NB4 (cell line): ENCODE results near the gene SAMD4A.

Source experiments
- DNase-seq: peaks from one replicate; pipeline ENCODE4 v3.0.0; 2010; ENCODE audit warnings: low read depth
- H3K4me3 ChIP-seq: one replicate; pipeline ENCODE4 v1.5.1; 2011; ENCODE audit warnings: mild to moderate bottlenecking, low read depth, low read length, moderate library complexity
- MYC ChIP-seq: IDR thresholded peaks from 2 replicates; pipeline ENCODE4 v1.6.1; 2011; ENCODE audit warnings: low read depth, low read length
- POLR2A ChIP-seq: IDR thresholded peaks from 2 replicates; pipeline ENCODE4 v1.6.1; 2011; ENCODE audit warnings: mild to moderate bottlenecking; ENCODE audit not compliant: insufficient read length; ENCODE audit errors: extremely low read depth
- TF ChIP-seq, protein P1 (sequence below): IDR thresholded peaks from 2 replicates; pipeline ENCODE4 v1.6.1; 2011; ENCODE audit warnings: low read depth, low read length
- TF ChIP-seq, protein P2 (sequence below): IDR thresholded peaks from one replicate; pipeline ENCODE4 v1.5.1; 2012; ENCODE audit warnings: low read depth, low read length

The SAMD4A gene

DNA sequence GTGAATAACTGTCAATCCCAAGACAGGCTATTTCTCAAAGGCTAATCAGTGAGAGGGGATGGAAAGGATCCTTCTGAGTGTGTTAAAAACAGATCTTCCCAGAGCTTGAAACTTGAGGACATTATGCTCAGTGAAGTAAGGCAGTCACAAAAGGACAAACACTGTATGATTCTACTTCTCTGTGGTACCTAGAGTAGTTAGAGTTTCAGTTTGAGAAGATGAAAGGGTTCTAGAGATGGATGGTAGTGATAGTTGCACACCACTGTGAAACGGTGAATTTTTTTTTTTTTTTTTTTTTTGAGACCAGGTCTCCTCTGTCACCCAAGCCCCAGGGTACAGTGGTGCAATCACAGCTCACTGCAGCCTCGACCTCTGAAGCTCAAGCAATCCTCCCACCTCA lies 133.8 kb downstream of the SAMD4A start:
- TF ChIP-seq, protein P1, sequence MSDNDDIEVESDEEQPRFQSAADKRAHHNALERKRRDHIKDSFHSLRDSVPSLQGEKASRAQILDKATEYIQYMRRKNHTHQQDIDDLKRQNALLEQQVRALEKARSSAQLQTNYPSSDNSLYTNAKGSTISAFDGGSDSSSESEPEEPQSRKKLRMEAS, result no peak
- TF ChIP-seq POLR2A, result no peak
- TF ChIP-seq, protein P2, sequence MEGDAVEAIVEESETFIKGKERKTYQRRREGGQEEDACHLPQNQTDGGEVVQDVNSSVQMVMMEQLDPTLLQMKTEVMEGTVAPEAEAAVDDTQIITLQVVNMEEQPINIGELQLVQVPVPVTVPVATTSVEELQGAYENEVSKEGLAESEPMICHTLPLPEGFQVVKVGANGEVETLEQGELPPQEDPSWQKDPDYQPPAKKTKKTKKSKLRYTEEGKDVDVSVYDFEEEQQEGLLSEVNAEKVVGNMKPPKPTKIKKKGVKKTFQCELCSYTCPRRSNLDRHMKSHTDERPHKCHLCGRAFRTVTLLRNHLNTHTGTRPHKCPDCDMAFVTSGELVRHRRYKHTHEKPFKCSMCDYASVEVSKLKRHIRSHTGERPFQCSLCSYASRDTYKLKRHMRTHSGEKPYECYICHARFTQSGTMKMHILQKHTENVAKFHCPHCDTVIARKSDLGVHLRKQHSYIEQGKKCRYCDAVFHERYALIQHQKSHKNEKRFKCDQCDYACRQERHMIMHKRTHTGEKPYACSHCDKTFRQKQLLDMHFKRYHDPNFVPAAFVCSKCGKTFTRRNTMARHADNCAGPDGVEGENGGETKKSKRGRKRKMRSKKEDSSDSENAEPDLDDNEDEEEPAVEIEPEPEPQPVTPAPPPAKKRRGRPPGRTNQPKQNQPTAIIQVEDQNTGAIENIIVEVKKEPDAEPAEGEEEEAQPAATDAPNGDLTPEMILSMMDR, result no peak
- TF ChIP-seq MYC, result no peak

DNA sequence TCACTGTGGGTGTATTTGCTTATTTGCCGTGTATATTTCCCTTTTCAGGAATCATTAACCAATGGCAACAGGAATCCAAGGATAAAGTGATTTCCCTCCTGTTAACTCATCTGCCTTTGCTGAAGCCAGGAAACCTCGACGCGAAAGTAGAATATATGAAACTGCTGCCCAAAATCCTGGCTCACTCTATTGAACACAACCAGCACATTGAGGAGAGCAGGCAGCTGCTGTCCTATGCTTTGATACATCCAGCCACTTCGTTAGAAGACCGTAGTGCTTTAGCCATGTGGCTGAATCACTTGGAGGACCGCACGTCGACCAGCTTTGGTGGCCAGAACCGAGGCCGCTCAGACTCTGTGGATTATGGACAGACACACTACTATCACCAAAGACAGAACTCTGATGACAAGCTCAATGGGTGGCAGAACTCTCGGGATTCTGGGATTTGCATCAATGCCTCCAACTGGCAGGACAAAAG lies 135.1 kb downstream of the SAMD4A start:
- H3K4me3 ChIP-seq, result no peak overlapping the region
- TF ChIP-seq, protein P1, result no peak
- TF ChIP-seq, protein P2, result no peak
- TF ChIP-seq MYC, result no peak
- no peak for TF ChIP-seq POLR2A
- no peak for DNase-seq

More for the DNA sequence above, 133.8 kb downstream of the SAMD4A start:
- DNase-seq, result no peak
- H3K4me3 ChIP-seq, result no peak overlapping the region

DNA sequence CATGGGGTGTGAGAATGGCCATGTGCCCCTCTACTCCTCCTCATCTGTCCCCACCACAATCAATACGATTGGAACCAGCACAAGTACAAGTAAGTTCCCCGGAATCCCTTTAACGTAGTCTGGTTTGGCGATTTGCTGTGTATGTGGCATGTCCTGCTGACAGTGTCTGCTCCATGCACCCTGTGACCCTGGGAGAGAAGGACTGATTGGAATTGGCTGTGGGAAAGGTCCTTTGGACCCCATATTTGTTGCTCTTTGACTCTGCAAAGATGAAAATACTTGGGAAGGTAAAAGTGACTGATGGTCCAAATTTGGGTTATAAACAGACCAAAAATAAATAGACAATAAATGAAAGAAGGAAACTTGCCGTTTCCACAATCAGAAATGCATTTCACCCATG lies 135.6 kb downstream of the SAMD4A start:
- no peak for DNase-seq
- TF ChIP-seq POLR2A, result no peak
- TF ChIP-seq, protein P2, result no peak
- TF ChIP-seq, protein P1, result no peak

DNA sequence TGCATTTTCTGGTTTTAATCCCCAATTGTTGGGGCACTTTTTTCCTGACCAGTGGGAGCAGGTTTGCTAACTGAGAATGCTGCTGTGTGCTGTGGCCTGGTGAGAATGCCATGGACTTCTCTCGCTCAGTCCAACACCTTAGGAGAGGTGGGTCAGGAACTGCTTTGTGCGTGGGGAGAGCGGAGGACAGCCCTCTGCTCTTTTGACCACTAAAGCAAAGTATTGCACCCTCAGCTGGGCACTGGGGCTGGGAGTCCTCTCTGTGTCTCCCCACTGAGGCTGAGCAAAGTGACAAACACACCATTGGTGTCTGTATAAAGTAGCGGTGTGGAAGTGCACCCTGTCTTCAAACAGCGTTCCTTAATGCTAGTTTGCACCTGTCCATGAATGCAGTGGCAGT lies 136.2 kb downstream of the SAMD4A start:
- TF ChIP-seq, protein P1, result no peak
- DNase-seq, result no peak
- H3K4me3 ChIP-seq, result no peak overlapping the region

More for the DNA sequence above, 135.6 kb downstream of the SAMD4A start:
- H3K4me3 ChIP-seq, result no peak overlapping the region

DNA sequence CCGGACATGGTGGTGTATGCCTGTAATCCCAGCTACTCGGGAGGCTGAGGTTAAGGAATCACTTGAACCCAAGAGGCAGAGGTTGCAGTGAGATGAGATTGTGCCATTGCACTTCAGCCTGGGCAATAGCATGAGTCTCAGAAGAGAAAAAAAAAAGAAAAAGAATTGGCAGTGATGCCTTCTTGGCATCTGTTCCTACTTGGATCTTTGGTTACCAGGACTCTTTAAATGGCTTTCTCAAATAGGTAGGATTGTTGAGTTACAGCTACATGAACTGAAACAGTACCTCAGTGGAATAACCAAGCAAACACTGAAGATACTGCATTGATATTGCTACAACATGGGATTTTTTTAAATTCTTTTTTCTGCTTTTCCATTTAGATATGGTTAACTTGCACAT lies 136.8 kb downstream of the SAMD4A start:
- TF ChIP-seq, protein P2, result no peak
- TF ChIP-seq, protein P1, result no peak
- no peak for DNase-seq
- no peak overlapping the region for H3K4me3 ChIP-seq

DNA sequence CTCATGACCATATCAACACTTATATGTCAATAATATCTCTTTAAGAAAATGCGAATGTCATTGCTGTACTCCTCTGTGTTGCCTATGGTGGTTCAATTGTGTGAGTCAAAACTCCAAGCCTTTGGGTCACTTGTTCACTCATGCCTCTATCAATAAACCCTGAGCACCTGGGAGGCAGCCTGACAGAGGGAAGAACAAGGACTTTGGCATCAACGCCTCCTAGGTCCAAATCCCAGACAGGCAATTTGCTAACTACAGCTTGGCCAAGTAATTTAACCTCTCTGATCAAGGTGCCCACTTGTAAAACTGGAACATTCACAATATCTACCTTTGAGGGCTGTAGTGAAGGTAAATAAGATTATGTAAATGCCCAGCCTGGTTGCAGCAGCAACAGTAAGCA lies 137.8 kb downstream of the SAMD4A start:
- no peak for DNase-seq
- TF ChIP-seq MYC (no peak), POLR2A (no peak)
- TF ChIP-seq, protein P2, result no peak
- TF ChIP-seq, protein P1, result no peak
- H3K4me3 ChIP-seq, result no peak overlapping the region
